CD4-positive, alpha-beta T cell (primary cell): ENCODE data around the gene RTP4. TPM values are rescaled to one million over a fixed set of nuclear protein-coding genes. Genes with fewer than 3 reads are reported as not detected.

Experiments
- ATAC-seq: fragments of 200-7000 bp; cut with Tn5 transposase; one replicate; pipeline ENCODE4 v1.10.0; 2022; ENCODE audit warnings: mild to moderate bottlenecking; ENCODE audit not compliant: poor library complexity
- CTCF ChIA-PET: fragments of 350-600 bp; sonication (Branson Sonifier 250); formaldehyde crosslinking; loops from one replicate; lab custom pipeline; 2021; ENCODE audit warnings: antibody characterized with exemption, inconsistent platforms; lab: Charles Lee
- POLR2A ChIA-PET: fragments of 350-600 bp; sonication (Branson Sonifier 250); formaldehyde crosslinking; loops from one replicate; lab custom pipeline; 2021; ENCODE audit warnings: antibody characterized with exemption, inconsistent platforms; lab: Charles Lee
- DNase-seq, 14 experiments: peaks; one replicate each; pipeline ENCODE4 v3.0.0-alpha.2; 2013 to 2020; ENCODE audit warnings: mixed read lengths in 2 of 14
- H3K27ac ChIP-seq, 2 donors: one replicate each; pipeline versions ENCODE4 v1.5.1 to v1.7.0; 2013; ENCODE audit warnings: low read length in 2 of 2, low read depth in 1 of 2, mild to moderate bottlenecking in 1 of 2
- H3K27me3 ChIP-seq, 2 experiments: 1 replicate in 1 of 2; 2 replicates in 1 of 2; pipeline versions ENCODE4 v1.6.1 to v1.7.0; 2013; ENCODE audit warnings: low read length in 2 of 2, control low read depth in 1 of 2, mild to moderate bottlenecking in 1 of 2, moderate library complexity in 1 of 2; ENCODE audit not compliant: insufficient read depth in 2 of 2, control insufficient read depth in 1 of 2
- H3K36me3 ChIP-seq: one replicate; pipeline ENCODE4 v1.6.1; 2013; ENCODE audit warnings: low read length, control low read depth; ENCODE audit not compliant: insufficient read depth
- H3K4me1 ChIP-seq: one replicate; pipeline ENCODE4 v1.6.1; 2013; ENCODE audit warnings: low read length, control low read depth; ENCODE audit not compliant: insufficient read depth
- H3K4me3 ChIP-seq: one replicate; pipeline ENCODE4 v1.5.1; 2013; ENCODE audit warnings: mild to moderate bottlenecking, low read length, moderate library complexity
- H3K9me3 ChIP-seq, 2 experiments: 1 replicate in 1 of 2; 2 replicates in 1 of 2; pipeline versions ENCODE4 v1.6.1 to v1.7.0; 2013; ENCODE audit warnings: low read length in 2 of 2, mild to moderate bottlenecking in 2 of 2, control low read depth in 1 of 2, moderate library complexity in 1 of 2; ENCODE audit not compliant: control insufficient read depth in 1 of 2, insufficient read depth in 1 of 2
- H3K27ac Mint-ChIP-seq: one replicate; pipeline ENCODE4 v1.8.0; 2020; ENCODE audit warnings: mixed read lengths
- H3K27me3 Mint-ChIP-seq: one replicate; pipeline ENCODE4 v1.8.0; 2021; ENCODE audit warnings: mixed read lengths
- H3K36me3 Mint-ChIP-seq: one replicate; pipeline ENCODE4 v1.8.0; 2021; ENCODE audit warnings: low read depth, mixed read lengths
- H3K4me1 Mint-ChIP-seq: one replicate; pipeline ENCODE4 v1.8.0; 2021; ENCODE audit warnings: low read depth, mixed read lengths
- H3K4me3 Mint-ChIP-seq: one replicate; pipeline ENCODE4 v1.8.0; 2020; ENCODE audit warnings: mild to moderate bottlenecking, mixed read lengths
- H3K9me3 Mint-ChIP-seq: one replicate; pipeline ENCODE4 v1.8.0; 2020; ENCODE audit warnings: mixed read lengths
- CTCF ChIP-seq: fragments of 200-600 bp; IDR thresholded peaks from one replicate; pipeline ENCODE4 v1.8.0; 2022; ENCODE audit warnings: antibody characterized with exemption, mild to moderate bottlenecking
- intact Hi-C, 2 experiments: fragments of 100-400 bp; cut with DNase I in 1 of 2; cut with micrococcal nuclease in 1 of 2; formaldehyde crosslinking; loops; one replicate each; pipeline versions ENCODE4 v1.15.1 to v1.9.0; 2023 to 2025; cut with DNase I, micrococcal nuclease
- total RNA-seq, 174 experiments: library from RNA in 2 of 174; stranded (reverse) in 2 of 174; gene quantifications; one replicate each; pipeline ENCODE4 v1.2.3 and lab custom pipeline; 2021 to 2026

Gene RTP4
- total RNA-seq, 2 experiments from 2014 or later, result 1.1 to 1.5 TPM

DNA sequence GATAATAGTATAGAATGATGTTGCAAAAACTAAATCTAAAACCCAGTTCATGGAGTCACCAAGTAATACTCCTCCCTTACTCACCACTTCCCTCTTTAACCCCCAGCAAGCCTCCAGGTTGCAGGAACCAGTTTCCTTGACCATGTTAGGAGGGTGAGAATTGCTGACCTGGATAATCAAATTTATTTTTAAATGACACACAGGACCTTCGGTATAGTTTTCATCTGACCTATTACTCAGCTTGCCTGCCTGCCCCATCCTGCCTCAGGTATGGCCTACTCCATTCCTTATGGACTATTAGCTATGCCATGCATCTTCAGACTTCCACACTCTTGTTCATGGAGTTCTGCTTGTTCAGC is 883 bp downstream of the RTP4 start:
- H3K27me3 ChIP-seq, result no peaks in the 10 kb centered on the region
- TF ChIP-seq CTCF, result no peak
- Mint-ChIP-seq H3K27ac (peak overlapping the region; percentile 95), H3K36me3 (peaks cover 61% of the 10 kb centered on the region), H3K4me3 (peak overlapping the region; percentile 94), H3K4me1 (peaks cover 40% of the 10 kb centered on the region), H3K27me3 (no peaks in the 10 kb centered on the region), H3K9me3 (peaks cover 4% of the 10 kb centered on the region)
- H3K27ac ChIP-seq, result peak overlapping the region; percentile 64 to 85
- peaks cover 19% of the 10 kb centered on the region for H3K4me1 ChIP-seq
- ChIA-PET POLR2A (interaction anchor here (1.3 to 2.0 kb wide), 2 partner anchors 370 to 586 kb away, joined by 6 to 7 read pairs; partner anchors contain the start of gene EIF4A2), CTCF (no interaction called here)
- DNase-seq (peak in 2 of 14 experiments; percentile 7 to 26), ATAC-seq (no peak)
- H3K9me3 ChIP-seq, result peaks cover 0 to 3% of the 10 kb centered on the region in 2 experiments
- H3K36me3 ChIP-seq, result peaks cover 31% of the 10 kb centered on the region
- intact Hi-C loops, result no loop called here
- peak overlapping the region; percentile 75 for H3K4me3 ChIP-seq

- no peak overlapping the region for H3K27ac ChIP-seq
- peaks cover 31% of the 10 kb centered on the region for H3K36me3 ChIP-seq
- no peaks in the 10 kb centered on the region for H3K27me3 Mint-ChIP-seq
- H3K4me1 ChIP-seq, result peaks cover 19% of the 10 kb centered on the region
- no peak for TF ChIP-seq CTCF
- H3K9me3 ChIP-seq, result peaks cover 3 to 5% of the 10 kb centered on the region in 2 experiments
- POLR2A ChIA-PET, result no interaction called here
- CTCF ChIA-PET, result no interaction called here
- peak overlapping the region; percentile 95 for H3K27ac Mint-ChIP-seq
- H3K4me1 Mint-ChIP-seq, result peaks cover 40% of the 10 kb centered on the region
- H3K4me3 ChIP-seq, result peak overlapping the region; percentile 75
- H3K36me3 Mint-ChIP-seq, result peaks cover 70% of the 10 kb centered on the region
- DNase-seq (no peak), ATAC-seq (no peak)
- H3K27me3 ChIP-seq, result no peaks in the 10 kb centered on the region
- H3K9me3 Mint-ChIP-seq, result peaks cover 4% of the 10 kb centered on the region
- H3K4me3 Mint-ChIP-seq, result peak overlapping the region; percentile 81
- intact Hi-C loops, result no loop called here
Measured at GRCh38 chr3:187370051-187370450, 1.9 kb downstream of the RTP4 start.

GRCh38 chr3:187375581-187375980 is 7.4 kb downstream of the RTP4 start:
- Mint-ChIP-seq H3K36me3 (peaks cover 77% of the 10 kb centered on the region), H3K27ac (no peak overlapping the region), H3K4me1 (peaks cover 18% of the 10 kb centered on the region), H3K4me3 (no peak overlapping the region), H3K9me3 (peaks cover 3% of the 10 kb centered on the region), H3K27me3 (no peaks in the 10 kb centered on the region)
- no peaks in the 10 kb centered on the region for H3K27me3 ChIP-seq
- ATAC-seq (no peak), DNase-seq (no peak)
- intact Hi-C loops, result no loop called here
- H3K27ac ChIP-seq, result no peak overlapping the region
- peaks cover 28% of the 10 kb centered on the region for H3K36me3 ChIP-seq
- TF ChIP-seq CTCF, result no peak
- H3K9me3 ChIP-seq, result peaks cover 5 to 6% of the 10 kb centered on the region in 2 experiments
- H3K4me3 ChIP-seq, result no peak overlapping the region
- POLR2A ChIA-PET, result no interaction called here
- CTCF ChIA-PET, result no interaction called here
- H3K4me1 ChIP-seq, result peaks cover 5% of the 10 kb centered on the region
